ENCODE measurements around the gene KCNMA1.

GRCh38 chr10:77264107-77264506, 373.5 kb downstream of the KCNMA1 start:
- no peak for TF ChIP-seq CTCF (IDR thresholded peaks at IDR 0.05)
- no peak for TF ChIP-seq POLR2A (IDR thresholded peaks at IDR 0.05)
